Activated T-cell treated with anti-CD3 and anti-CD28 coated beads, Interleukin-2, amount 50 U/mL, for 72 hours (primary cell): ENCODE measurements around the gene HCFC2. TPM values are rescaled to one million over a fixed set of nuclear protein-coding genes. Genes with fewer than 3 reads are reported as not detected.

Experiments used
- ATAC-seq, 2 donors: fragments of 150-1000 bp; cut with Tn5 transposase; replicated peaks in 1 of 2; 2 replicates each; pipeline ENCODE4 v1.10.0; 2021; ENCODE audit warnings: moderate library complexity in 2 of 2, mild to moderate bottlenecking in 1 of 2
- DNase-seq, 2 donors: peaks; one replicate each; pipeline ENCODE4 v3.0.0; 2021 to 2022; ENCODE audit warnings: mixed read lengths in 1 of 2
- H3K27ac Mint-ChIP-seq: one replicate; pipeline ENCODE4 v1.8.0; 2022; ENCODE audit warnings: mild to moderate bottlenecking, moderate library complexity, mixed read lengths
- H3K27me3 Mint-ChIP-seq: one replicate; pipeline ENCODE4 v1.8.0; 2022; ENCODE audit warnings: low read depth, mixed read lengths
- H3K36me3 Mint-ChIP-seq, 2 donors: one replicate each; pipeline ENCODE4 v1.8.0; 2022; ENCODE audit warnings: mixed read lengths in 2 of 2, mild to moderate bottlenecking in 1 of 2; ENCODE audit not compliant: insufficient read depth in 2 of 2
- H3K4me1 Mint-ChIP-seq: one replicate; pipeline ENCODE4 v1.8.0; 2022; ENCODE audit warnings: low read depth, mixed read lengths
- H3K4me3 Mint-ChIP-seq, 2 donors: one replicate each; pipeline ENCODE4 v1.8.0; 2022; ENCODE audit warnings: mild to moderate bottlenecking in 2 of 2, mixed read lengths in 2 of 2, moderate library complexity in 2 of 2
- H3K9me3 Mint-ChIP-seq, 2 donors: one replicate each; pipeline ENCODE4 v1.8.0; 2022; ENCODE audit warnings: mixed read lengths in 2 of 2
- total RNA-seq, 2 donors: library from RNA; stranded (reverse); gene quantifications; one replicate each; pipeline ENCODE4 v1.2.3, GENCODE V29; 2022

The HCFC2 gene
- total RNA-seq, 2 donors from 2014 or later, result 11.0 TPM

- Mint-ChIP-seq H3K4me1 (peaks cover 36% of the 10 kb centered on the region), H3K36me3 (peaks cover 4 to 5% of the 10 kb centered on the region in 2 donors), H3K27me3 (no peaks in the 10 kb centered on the region), H3K9me3 (no peaks in the 10 kb centered on the region), H3K4me3 (no peak overlapping the region), H3K27ac (no peak overlapping the region)
- no peak for DNase-seq
- no peak for ATAC-seq
Observed at GRCh38 chr12:104134882-104135281, 70.6 kb downstream of the HCFC2 start.

- Mint-ChIP-seq H3K27me3 (no peaks in the 10 kb centered on the region), H3K4me3 (peak overlapping the region; percentile 84 to 85), H3K36me3 (peaks cover 3 to 4% of the 10 kb centered on the region in 2 donors), H3K4me1 (peaks cover 31% of the 10 kb centered on the region), H3K9me3 (no peaks in the 10 kb centered on the region), H3K27ac (peak overlapping the region; percentile 82)
- DNase-seq (no peak), ATAC-seq (no peak)
Observed at GRCh38 chr12:104136577-104136976, 72.2 kb downstream of the HCFC2 start.

DNA sequence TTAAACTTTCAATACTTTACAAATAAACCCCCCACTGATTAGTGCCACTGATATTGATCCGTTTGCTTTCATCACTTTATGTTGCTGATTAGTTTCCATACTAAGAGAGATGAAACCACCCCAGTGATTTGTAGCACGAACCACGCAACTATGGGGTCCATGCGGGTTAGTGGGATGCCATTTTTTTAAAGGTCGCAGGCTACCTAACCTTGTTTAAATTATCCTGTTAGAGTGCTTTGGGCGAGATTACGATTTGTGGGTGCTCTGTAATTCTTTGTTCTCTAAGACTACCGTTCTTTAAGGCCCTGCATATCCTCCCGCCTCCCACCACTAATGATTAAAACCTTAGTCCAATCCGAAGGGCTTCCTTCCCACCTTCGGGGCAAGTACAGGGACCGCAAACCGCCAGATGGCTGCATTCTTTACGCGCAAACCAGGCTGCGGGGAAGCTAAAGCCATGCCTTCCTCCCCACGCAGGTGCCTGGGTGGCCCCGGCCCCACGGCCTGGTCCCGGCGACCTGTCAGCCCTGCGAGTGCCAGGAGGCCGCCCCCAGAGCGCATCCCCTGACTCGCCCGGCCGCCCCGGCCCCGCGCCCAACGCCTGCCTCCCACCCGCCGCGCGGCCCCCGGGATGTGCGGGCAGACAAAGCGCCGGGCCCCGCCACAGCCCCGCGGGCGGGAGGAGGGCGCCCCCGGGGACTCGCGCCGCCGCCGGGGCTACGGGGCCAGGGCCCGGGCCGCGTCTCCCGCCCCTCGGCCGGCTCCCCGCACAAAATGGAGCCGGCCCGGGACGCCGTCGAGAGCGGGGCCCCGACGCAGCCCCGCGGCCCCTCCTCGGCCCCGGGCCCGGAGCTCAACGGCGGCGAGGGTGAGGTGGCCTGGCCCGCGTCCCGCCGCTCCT lies 72.9 kb downstream of the HCFC2 start:
- Mint-ChIP-seq H3K27ac (peak overlapping the region; percentile 82), H3K4me3 (peak overlapping the region; percentile 84 to 85), H3K4me1 (peaks cover 28% of the 10 kb centered on the region), H3K9me3 (no peaks in the 10 kb centered on the region), H3K36me3 (peaks cover 1 to 3% of the 10 kb centered on the region in 2 donors), H3K27me3 (peaks cover under 1% of the 10 kb centered on the region)
- DNase-seq (peak; percentile 56 to 57), ATAC-seq (peak; percentile 12 to 19)

DNA sequence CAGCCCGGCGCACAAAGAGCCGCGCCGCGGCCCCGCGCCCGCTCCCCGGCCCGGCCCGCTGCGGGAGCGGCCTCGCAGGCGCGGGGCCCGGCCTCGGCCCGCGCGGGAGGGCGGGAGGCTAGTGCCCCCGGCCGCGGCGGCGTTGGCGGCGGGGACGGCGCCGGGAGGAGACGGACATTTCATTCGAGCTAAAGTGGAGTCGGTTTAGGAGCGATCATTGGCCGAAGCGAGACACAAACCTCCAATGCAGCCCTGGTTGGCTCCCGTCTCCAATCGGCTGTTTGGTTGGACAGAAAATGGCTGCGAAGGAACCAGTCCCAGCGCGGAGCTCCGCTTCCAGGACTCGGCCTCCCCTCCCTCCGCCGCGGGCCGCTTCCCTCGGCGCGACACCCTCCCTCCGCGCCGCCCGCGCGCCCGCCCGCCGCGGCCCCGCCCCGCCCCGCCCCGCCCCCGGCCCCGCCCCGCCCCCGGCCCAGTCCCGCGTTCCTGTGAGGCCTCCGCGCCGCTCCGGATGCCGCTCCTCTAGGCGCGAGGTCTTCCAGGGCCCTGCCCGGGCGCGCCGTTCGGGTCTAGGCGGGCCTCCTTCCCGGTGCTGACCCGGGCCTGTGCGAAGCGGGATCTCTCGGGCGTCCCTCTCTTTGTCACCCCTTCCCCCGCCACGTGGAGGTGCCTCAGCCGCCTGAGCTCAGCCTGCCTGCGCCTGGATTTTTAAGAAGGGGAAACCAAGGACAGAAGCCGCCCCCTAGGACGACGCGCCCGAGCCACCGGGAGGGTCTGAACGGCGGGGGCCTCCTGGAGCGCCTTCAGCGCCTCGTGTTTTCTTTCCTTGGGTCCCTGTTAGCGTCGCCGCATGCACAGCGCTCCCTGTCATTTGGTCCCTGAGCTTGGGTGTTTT lies 73.8 kb downstream of the HCFC2 start, which contains the start of gene NFYB:
Gene NFYB, minus strand, starts transcription at position 309 of the 895 bp plus-strand sequence. CDS start 2,757 bp downstream, outside the sequence.
- Mint-ChIP-seq H3K36me3 (no peaks in the 10 kb centered on the region), H3K9me3 (no peaks in the 10 kb centered on the region), H3K27me3 (peaks cover 9% of the 10 kb centered on the region), H3K4me3 (peak within 1 kb of the TSS; percentile 84 to 85), H3K4me1 (peaks cover 23% of the 10 kb centered on the region), H3K27ac (peak within 1 kb of the TSS; percentile 82)
- peak; percentile 96 to 97 for ATAC-seq
- peak; percentile 92 to 93 for DNase-seq

- Mint-ChIP-seq H3K4me3 (peak overlapping the region; percentile 62 to 69), H3K27ac (peak overlapping the region; percentile 5), H3K36me3 (no peaks in the 10 kb centered on the region), H3K27me3 (peaks cover 13% of the 10 kb centered on the region), H3K9me3 (no peaks in the 10 kb centered on the region), H3K4me1 (peaks cover 23% of the 10 kb centered on the region)
- DNase-seq (no peak), ATAC-seq (no peak)
Observed at GRCh38 chr12:104138797-104139152, 74.4 kb downstream of the HCFC2 start.

DNA sequence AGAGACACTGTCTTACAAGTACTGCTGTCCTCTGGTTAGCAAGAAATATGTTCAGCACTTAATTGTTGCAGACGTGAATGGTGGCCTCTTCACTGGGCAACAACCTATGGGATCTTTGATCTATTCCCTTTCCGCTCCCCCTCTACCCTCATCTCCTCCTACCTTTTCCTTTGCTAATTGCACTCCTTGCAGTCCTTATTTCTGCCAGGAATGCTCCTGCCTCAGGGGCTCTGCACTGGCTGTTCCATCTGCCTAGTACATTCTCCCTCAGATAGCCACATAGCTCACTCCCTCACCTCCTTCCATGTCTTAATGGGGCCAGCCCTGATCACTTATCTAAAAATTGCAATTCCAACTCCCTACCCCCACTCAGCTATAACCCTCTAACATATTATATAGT lies 78.2 kb downstream of the HCFC2 start:
- H3K4me1 Mint-ChIP-seq, result peaks cover 9% of the 10 kb centered on the region
- DNase-seq (no peak), ATAC-seq (no peak)
- H3K27ac Mint-ChIP-seq, result no peak overlapping the region
- peaks cover 13% of the 10 kb centered on the region for H3K27me3 Mint-ChIP-seq
- peaks cover 4 to 7% of the 10 kb centered on the region in 2 donors for H3K9me3 Mint-ChIP-seq
- H3K4me3 Mint-ChIP-seq, result no peak overlapping the region
- peaks cover 3% of the 10 kb centered on the region in 2 donors for H3K36me3 Mint-ChIP-seq

- no peak for DNase-seq
- no peak for ATAC-seq
- Mint-ChIP-seq H3K36me3 (peaks cover 3% of the 10 kb centered on the region in 2 donors), H3K27me3 (peaks cover 13% of the 10 kb centered on the region), H3K4me3 (no peak overlapping the region), H3K9me3 (peaks cover 4 to 7% of the 10 kb centered on the region in 2 donors), H3K27ac (no peak overlapping the region), H3K4me1 (peaks cover 9% of the 10 kb centered on the region)
Observed at GRCh38 chr12:104143002-104143401, 78.7 kb downstream of the HCFC2 start.

DNA sequence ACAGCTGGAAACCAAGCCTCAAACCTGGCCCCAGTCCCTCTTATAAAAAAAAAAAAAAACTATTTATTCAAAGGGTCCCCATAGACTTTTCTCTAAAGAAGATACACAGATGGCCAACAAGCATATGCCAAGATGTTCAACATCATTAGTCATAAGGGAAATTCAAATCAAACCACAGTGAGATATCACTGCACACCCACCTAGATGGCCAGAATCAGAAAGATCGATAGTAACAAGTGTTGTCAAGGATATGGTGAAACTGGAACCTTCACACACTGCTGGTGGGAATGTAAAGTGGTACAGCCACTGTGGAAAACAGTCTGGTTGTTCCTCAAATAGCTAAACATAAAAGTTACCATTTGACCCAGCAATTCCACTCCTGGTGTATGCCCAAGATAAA lies 79.6 kb downstream of the HCFC2 start:
- Mint-ChIP-seq H3K27me3 (peaks cover 22% of the 10 kb centered on the region), H3K4me1 (peaks cover 4% of the 10 kb centered on the region), H3K9me3 (peaks cover 4 to 7% of the 10 kb centered on the region in 2 donors), H3K4me3 (no peak overlapping the region), H3K36me3 (peaks cover 3% of the 10 kb centered on the region in 2 donors), H3K27ac (no peak overlapping the region)
- no peak for ATAC-seq
- DNase-seq, result no peak

- peaks cover 36% of the 10 kb centered on the region for H3K27me3 Mint-ChIP-seq
- no peak overlapping the region for H3K27ac Mint-ChIP-seq
- peaks cover 4 to 7% of the 10 kb centered on the region in 2 donors for H3K9me3 Mint-ChIP-seq
- no peaks in the 10 kb centered on the region for H3K4me1 Mint-ChIP-seq
- H3K4me3 Mint-ChIP-seq, result no peak overlapping the region
- no peak for ATAC-seq
- peaks cover 3% of the 10 kb centered on the region in 2 donors for H3K36me3 Mint-ChIP-seq
- no peak for DNase-seq
Observed at GRCh38 chr12:104147346-104147745, 83.0 kb downstream of the HCFC2 start.

DNA sequence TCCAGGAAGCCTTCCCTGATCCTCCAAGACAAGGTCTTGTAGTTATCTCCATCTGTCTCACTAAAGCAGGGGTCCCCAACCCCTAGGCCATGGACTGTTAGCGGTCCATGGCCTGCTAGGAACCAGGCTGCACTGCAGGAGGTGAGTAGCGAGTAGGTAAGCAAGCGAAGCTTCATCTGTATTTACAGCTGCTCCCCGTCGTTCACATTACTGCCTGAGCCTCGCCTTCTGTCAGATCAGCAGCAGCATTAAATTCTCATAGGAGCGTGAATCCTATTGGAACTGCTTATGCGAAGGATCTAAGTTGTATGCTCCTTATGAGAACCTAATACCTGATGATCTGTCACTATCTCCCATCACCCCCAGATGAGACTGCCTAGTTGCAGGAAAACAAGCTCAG lies 86.1 kb downstream of the HCFC2 start:
- DNase-seq, result no peak
- H3K36me3 Mint-ChIP-seq, result peaks cover 0 to 1% of the 10 kb centered on the region in 2 donors

DNA sequence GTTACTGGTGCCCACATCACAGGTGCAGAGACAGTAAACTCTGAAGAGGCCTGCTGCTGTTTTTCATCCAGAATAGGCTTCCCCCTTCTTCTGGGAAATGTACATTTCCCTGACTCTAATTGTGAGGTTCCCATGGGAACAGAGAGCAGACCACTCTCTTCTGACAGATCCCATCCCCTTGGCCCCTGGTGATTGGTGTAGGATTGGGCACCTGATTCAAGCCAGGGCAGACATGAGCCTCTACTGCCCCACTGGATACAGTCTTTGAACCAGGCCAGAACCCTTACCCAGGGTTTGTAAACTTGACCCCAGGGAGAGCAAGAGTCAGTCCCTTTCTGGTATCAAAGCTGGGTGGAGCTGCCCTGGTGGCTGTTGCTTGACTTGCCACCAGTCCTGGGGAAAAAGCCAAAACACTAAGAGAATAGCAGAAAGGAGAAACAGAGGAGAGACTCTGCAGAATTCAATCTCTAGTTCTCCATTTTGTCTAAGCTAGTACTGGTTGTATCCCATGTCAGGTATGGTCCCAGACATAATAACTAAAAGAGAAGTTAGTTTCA lies 88.4 kb downstream of the HCFC2 start:
- ATAC-seq (no peak), DNase-seq (no peak)
- H3K27ac Mint-ChIP-seq, result no peak overlapping the region
- H3K27me3 Mint-ChIP-seq, result peaks cover 25% of the 10 kb centered on the region
- H3K9me3 Mint-ChIP-seq, result no peaks in the 10 kb centered on the region
- H3K4me3 Mint-ChIP-seq, result no peak overlapping the region
- no peaks in the 10 kb centered on the region for H3K36me3 Mint-ChIP-seq
- H3K4me1 Mint-ChIP-seq, result peaks cover 8% of the 10 kb centered on the region

More for the DNA sequence above, 86.1 kb downstream of the HCFC2 start:
- Mint-ChIP-seq H3K9me3 (peaks cover 2 to 3% of the 10 kb centered on the region in 2 donors), H3K4me1 (peaks cover 8% of the 10 kb centered on the region), H3K27me3 (peaks cover 25% of the 10 kb centered on the region), H3K27ac (no peak overlapping the region), H3K4me3 (no peak overlapping the region)
- ATAC-seq, result no peak

- ATAC-seq, result no peak
- H3K36me3 Mint-ChIP-seq, result no peaks in the 10 kb centered on the region
- no peaks in the 10 kb centered on the region for H3K9me3 Mint-ChIP-seq
- peaks cover 12% of the 10 kb centered on the region for H3K27me3 Mint-ChIP-seq
- no peak for DNase-seq
- H3K4me1 Mint-ChIP-seq, result peaks cover 8% of the 10 kb centered on the region
- H3K4me3 Mint-ChIP-seq, result peak overlapping the region in 1 of 2 donors; percentile 59
- no peak overlapping the region for H3K27ac Mint-ChIP-seq
Observed at GRCh38 chr12:104154286-104154685, 90.0 kb downstream of the HCFC2 start.
